Stomach smooth muscle (tissue), 2 donors: Measurements from ENCODE around the gene BEST1.
"Not testable (repeated sequence)": the region's sequence is repeated elsewhere in the genome, so short reads cannot be mapped to it uniquely, and the experiment has no call there.

Source experiments
- H3K27ac ChIP-seq: one replicate; pipeline ENCODE4 v1.7.0; 2013; ENCODE audit warnings: mild to moderate bottlenecking, low read length, inconsistent platforms
- H3K27me3 ChIP-seq, 2 donors: one replicate each; pipeline ENCODE4 v1.7.0; 2013; ENCODE audit warnings: low read length in 2 of 2; ENCODE audit not compliant: insufficient read depth in 2 of 2, control insufficient read depth in 1 of 2
- H3K36me3 ChIP-seq, 2 donors: one replicate each; pipeline ENCODE4 v1.7.0; 2013; ENCODE audit warnings: low read length in 2 of 2; ENCODE audit not compliant: control insufficient read depth in 2 of 2, insufficient read depth in 2 of 2
- H3K4me1 ChIP-seq: one replicate; pipeline ENCODE4 v1.7.0; 2013; ENCODE audit warnings: low read length; ENCODE audit not compliant: control insufficient read depth, insufficient read depth
- H3K4me3 ChIP-seq, 2 donors: one replicate each; pipeline ENCODE4 v1.7.0; 2013; ENCODE audit warnings: low read length in 2 of 2
- H3K9ac ChIP-seq, 2 donors: one replicate each; pipeline ENCODE4 v1.7.0; 2013; ENCODE audit warnings: low read length in 2 of 2, mild to moderate bottlenecking in 1 of 2
- H3K9me3 ChIP-seq, 2 donors: one replicate each; pipeline ENCODE4 v1.7.0; 2013; ENCODE audit warnings: low read length in 2 of 2; ENCODE audit not compliant: control insufficient read depth in 2 of 2
- donor health status: healthy.
- donor health status: Pancreatic carcinoma.

The BEST1 gene

GRCh38 chr11:61951484-61952135 lies 1.5 kb downstream of the BEST1 start:
- Histone ChIP-seq H3K4me3 (no peak overlapping the region), H3K27me3 (peaks cover 0 to 7% of the 10 kb centered on the region in 2 donors), H3K4me1 (peaks cover 31% of the 10 kb centered on the region), H3K36me3 (no peaks in the 10 kb centered on the region), H3K9me3 (no peaks in the 10 kb centered on the region), H3K27ac (no peak overlapping the region), H3K9ac (no peak overlapping the region)

- Histone ChIP-seq H3K27ac (no peak overlapping the region), H3K36me3 (no peaks in the 10 kb centered on the region), H3K27me3 (peaks cover 0 to 7% of the 10 kb centered on the region in 2 donors), H3K9me3 (no peaks in the 10 kb centered on the region), H3K9ac (no peak overlapping the region), H3K4me3 (no peak overlapping the region), H3K4me1 (peaks cover 25% of the 10 kb centered on the region)
Measured at GRCh38 chr11:61952882-61953281, 2.7 kb downstream of the BEST1 start.

- H3K4me3 ChIP-seq, H3K27me3 ChIP-seq, H3K27ac ChIP-seq, H3K36me3 ChIP-seq, H3K9me3 ChIP-seq, H3K9ac ChIP-seq: not testable (repeated sequence)
- H3K4me1 ChIP-seq, result peaks cover 25% of the 10 kb centered on the region
Measured at GRCh38 chr11:61953632-61954031, 3.5 kb downstream of the BEST1 start.

- Histone ChIP-seq H3K4me3 (peak overlapping the region; percentile 48 to 68), H3K4me1 (peaks cover 22% of the 10 kb centered on the region), H3K27ac (peak overlapping the region; percentile 49), H3K36me3 (no peaks in the 10 kb centered on the region), H3K9me3 (no peaks in the 10 kb centered on the region), H3K9ac (peak overlapping the region; percentile 60), H3K27me3 (peaks cover 0 to 7% of the 10 kb centered on the region in 2 donors)
Measured at GRCh38 chr11:61954106-61954850, 4.1 kb downstream of the BEST1 start.

GRCh38 chr11:61954851-61955421 lies 4.8 kb downstream of the BEST1 start:
- Histone ChIP-seq H3K4me1 (peaks cover 16% of the 10 kb centered on the region), H3K27ac (peak overlapping the region; percentile 49), H3K9me3 (no peaks in the 10 kb centered on the region), H3K4me3 (peak overlapping the region; percentile 48 to 68), H3K27me3 (peaks cover 0 to 7% of the 10 kb centered on the region in 2 donors), H3K36me3 (no peaks in the 10 kb centered on the region), H3K9ac (peak overlapping the region; percentile 60 to 66)

- H3K9me3 ChIP-seq, result no peaks in the 10 kb centered on the region
- H3K27ac ChIP-seq, result no peak overlapping the region
- H3K4me1 ChIP-seq, result peaks cover 14% of the 10 kb centered on the region
- H3K36me3 ChIP-seq, result no peaks in the 10 kb centered on the region
- H3K4me3 ChIP-seq, result peak overlapping the region; percentile 48 to 68
- H3K9ac ChIP-seq, result peak overlapping the region; percentile 60 to 66
- H3K27me3 ChIP-seq, result peaks cover 0 to 7% of the 10 kb centered on the region in 2 donors
Measured at GRCh38 chr11:61955422-61956135, 5.4 kb downstream of the BEST1 start.

GRCh38 chr11:61956191-61957020 lies 6.3 kb downstream of the BEST1 start:
- Histone ChIP-seq H3K4me1 (peaks cover 16% of the 10 kb centered on the region), H3K4me3 (peak overlapping the region; percentile 48 to 68), H3K27me3 (peaks cover 0 to 7% of the 10 kb centered on the region in 2 donors), H3K36me3 (no peaks in the 10 kb centered on the region), H3K27ac (no peak overlapping the region), H3K9me3 (no peaks in the 10 kb centered on the region), H3K9ac (peak overlapping the region in 1 of 2 donors; percentile 60)

- no peaks in the 10 kb centered on the region for H3K9me3 ChIP-seq
- no peaks in the 10 kb centered on the region for H3K36me3 ChIP-seq
- H3K9ac ChIP-seq, result no peak overlapping the region
- no peak overlapping the region for H3K27ac ChIP-seq
- H3K27me3 ChIP-seq, result peaks cover 0 to 7% of the 10 kb centered on the region in 2 donors
- no peak overlapping the region for H3K4me3 ChIP-seq
- H3K4me1 ChIP-seq, result peaks cover 24% of the 10 kb centered on the region
Measured at GRCh38 chr11:61957021-61957770, 7.0 kb downstream of the BEST1 start.

- no peak overlapping the region for H3K27ac ChIP-seq
- no peak overlapping the region for H3K9ac ChIP-seq
- no peak overlapping the region for H3K4me3 ChIP-seq
- peaks cover 0 to 7% of the 10 kb centered on the region in 2 donors for H3K27me3 ChIP-seq
- H3K9me3 ChIP-seq, result no peaks in the 10 kb centered on the region
- peaks cover 35% of the 10 kb centered on the region for H3K4me1 ChIP-seq
- peaks cover 6 to 10% of the 10 kb centered on the region in 2 donors for H3K36me3 ChIP-seq
Measured at GRCh38 chr11:61958590-61958989, 8.4 kb downstream of the BEST1 start.
